Globus pallidus (tissue), 1 donor: ENCODE measurements around the gene PBX1.

Source experiments
- DNase-seq: peaks from one replicate; pipeline ENCODE4 v3.0.0-alpha.2; 2015; ENCODE audit warnings: low spot score

PBX1 gene

DNA sequence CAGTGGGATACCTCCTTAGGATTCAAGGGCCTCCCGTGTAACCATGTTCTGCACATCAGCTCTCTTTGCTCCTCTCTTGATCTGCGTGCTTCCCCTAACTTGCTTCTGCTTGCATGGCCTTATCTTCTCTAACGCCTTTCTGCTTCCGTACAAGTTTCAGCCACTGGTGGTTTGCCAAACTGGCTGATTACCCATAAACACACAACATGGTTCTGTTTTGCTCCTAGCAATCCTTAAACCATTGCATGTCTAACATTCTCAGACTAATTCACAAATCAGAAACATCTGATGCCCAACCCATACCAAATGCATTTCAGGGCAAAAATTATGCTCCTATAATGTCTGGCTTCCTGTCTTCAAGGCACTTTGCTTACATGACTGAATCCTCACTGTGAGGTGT is 166.4 kb downstream of the PBX1 start:
- DNase-seq: no peak

- DNase-seq: no peak
Measured at GRCh38 chr1:164726235-164726634, 167.3 kb downstream of the PBX1 start.

DNA sequence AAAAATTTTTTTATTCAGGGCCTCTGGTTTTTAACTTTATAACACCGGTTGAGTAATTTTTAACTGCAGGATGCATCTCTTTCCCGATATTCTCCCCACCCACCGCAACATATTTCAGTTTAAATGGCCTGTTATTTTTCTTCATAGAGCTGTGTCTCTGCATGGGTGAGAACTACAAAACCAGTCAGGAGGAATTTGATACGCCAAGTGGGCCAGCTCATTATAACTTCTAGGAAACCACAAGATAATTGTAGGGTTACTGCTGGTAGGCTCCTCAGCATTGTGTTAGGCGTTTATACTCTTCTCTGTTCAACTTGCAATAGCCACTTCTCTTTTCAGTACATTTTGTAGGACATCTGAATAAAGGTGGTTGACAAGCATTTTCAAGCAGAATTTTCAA is 169.7 kb downstream of the PBX1 start:
- DNase-seq: no peak

DNA sequence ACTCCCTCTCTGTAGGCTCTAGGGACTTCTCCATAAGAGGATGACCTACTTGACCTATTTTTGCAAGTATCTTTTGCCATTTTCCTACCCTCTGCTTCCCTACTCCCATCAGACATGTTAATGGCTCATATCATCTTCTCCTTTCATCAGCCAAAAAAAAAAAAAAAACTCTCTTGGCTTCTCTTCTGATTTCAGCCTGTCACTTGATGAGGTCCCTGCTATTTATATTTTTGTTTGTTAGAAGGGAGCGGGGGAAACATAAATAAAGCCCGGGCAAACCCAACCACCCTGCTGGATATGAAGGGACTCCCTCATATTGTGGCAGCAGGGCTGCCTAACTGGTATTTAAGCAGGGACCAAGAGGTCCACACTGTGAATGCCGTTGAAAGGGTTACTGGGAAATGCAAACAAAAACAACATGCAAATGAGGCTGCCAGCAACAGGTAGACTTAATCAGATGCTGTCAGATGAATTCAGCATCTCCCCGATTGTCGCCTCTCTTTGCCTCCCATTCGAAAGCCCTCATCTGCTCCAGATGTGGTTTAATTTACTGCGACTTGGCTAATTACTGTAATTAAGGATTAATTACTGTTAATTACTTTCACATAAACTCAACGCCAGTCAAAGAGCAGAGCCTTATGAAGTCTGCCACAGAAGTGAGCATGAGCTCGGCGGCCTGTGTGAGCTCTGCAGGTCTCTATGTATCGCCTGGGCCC is 172.3 kb downstream of the PBX1 start:
- DNase-seq: no peak

DNA sequence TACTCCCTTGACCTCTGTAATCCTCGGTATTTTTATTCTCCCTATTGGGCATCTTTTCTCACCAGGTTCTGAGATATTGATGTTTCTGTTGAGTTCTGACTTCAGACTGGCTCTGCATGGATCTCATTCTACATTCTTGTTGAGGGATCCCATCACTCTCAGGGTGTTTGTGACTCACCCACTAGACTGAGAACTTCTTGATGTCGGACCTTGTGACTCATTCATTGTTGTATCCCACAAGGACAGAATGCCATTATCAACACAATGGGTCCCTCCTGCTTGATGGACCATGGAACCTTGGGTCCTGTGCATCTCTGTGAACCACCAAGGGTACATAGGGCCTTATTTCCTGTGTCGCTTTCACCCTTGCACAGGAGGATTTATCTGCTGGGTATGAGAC is 174.1 kb downstream of the PBX1 start:
- DNase-seq: no peak

DNA sequence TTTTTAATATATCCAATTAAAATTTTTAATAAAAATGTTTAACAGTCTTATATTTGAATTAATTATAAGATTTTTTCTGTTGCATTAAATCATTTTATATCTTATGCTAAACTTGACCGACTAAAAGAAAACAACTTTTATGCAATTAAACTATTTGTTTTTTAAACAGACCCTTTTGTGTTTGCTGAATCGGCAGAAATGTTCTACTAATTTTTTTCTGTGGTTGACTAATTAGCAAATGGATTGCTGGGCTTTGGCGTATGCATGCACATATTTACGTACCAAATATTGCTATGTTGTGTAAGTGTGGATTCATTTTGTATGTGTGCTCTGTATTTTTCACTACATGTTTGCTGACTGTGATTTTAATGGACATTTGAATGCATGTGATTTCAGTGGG is 174.8 kb downstream of the PBX1 start:
- no peak for DNase-seq

DNA sequence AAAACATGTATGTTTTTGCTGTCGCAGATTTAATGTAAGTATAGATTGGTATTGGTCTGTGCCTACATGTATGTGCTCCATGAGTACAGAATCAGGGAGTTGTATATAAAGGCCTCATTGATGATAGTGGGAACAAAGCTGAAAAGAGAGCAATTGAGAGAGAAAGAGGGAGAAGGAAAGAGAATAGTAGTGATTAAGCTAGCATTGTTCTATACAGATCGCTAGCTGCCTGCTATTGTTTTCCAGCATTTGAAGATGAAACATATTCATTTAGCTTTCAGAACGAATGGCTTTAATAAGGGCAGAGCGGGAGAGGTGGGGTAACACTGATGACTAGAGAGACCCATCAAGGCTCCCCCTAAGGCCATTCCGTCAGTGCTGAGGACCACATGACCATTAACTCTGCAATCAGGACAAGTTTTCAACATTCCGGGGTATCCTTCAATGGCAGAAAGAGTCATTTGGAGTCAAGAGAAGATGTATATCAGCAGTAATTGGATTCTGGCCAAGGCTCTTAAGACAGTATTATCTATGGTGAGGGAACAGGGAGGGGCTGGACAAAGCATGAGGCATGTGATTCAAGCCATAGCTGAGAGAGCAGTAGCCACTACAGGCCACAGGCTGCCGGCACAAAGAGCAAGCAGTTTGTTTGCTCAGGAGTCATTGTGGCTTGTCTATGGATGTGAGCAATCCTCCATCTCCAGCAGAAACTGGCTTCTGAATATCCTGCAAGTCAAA is 176.5 kb downstream of the PBX1 start:
- peak; percentile 85 for DNase-seq

DNA sequence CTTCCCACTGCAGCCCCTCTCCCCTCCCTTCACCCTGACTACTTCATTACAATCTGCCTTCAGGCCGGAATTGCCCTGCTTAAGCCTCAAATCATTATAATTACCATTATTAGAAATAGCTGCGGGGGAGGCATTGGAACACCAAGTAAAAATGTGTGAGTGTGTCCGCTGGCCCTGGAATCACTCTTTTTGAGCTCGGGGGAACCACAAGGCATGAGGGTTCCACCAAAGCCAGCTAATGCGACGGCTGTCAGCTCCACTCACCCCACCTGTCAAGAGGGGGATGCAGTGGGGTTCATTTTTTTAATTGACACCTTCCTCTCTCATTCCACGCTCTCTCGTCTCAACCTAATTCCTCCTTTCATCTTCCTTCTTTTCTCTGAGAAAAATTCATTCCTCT is 177.2 kb downstream of the PBX1 start:
- DNase-seq: no peak

DNA sequence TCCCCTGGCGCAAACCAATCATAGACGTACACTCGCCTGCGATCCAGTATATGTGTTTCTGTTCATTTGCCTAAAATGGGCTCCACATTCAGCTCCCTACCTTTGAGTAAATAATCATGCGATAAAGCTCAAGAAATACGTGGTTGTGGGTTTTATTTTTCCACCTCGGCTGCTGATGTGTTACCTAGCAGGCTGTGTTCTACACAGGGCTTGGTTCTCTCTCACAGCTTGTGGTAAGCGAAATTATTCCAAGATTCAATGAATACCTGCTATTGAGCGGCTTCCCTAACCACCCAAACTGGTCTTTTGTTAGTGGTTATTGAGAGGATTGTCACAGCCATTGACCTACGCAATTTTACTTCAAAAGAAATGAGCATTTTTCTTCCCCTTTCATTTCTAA is 180.2 kb downstream of the PBX1 start:
- DNase-seq: no peak

- no peak for DNase-seq
Measured at GRCh38 chr1:164740000-164740526, 181.1 kb downstream of the PBX1 start.

- DNase-seq: no peak
Measured at GRCh38 chr1:164742745-164743144, 183.8 kb downstream of the PBX1 start.

DNA sequence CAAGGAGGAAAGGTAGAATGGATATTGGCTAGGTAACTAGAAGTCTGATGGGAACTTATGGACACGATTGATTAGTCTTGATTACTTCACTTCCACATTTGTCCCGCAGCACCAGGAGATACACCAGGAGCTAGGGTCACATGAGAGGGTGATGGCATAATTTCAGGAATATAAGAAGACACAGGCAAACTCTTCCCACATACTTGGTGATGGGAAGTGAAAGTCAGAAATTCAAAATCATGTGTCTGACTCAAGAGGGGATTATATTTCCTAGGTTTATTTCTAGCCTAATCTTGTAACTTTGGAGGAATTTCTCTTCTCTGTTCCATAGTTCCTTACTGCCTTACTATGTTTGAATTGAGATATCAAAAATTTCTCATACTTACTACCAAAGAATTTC is 185.0 kb downstream of the PBX1 start:
- no peak for DNase-seq

DNA sequence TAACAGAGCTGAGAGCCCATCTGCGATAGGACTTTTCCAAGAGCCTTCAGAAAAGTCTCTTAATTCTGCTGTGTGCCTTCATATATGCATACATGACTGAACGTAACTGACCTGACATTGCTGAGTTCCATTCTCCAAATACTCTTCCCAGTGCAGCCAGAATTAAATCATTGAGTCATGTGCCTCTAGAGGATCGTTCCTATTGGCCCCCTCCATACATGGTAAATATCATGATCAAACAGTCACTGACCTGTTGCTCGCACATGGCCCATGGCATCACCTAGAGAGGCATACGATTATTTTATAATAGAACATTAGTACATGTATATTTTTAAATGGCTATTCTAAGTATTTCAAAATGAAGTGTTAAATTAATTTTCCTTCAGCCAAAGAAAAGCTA is 186.8 kb downstream of the PBX1 start:
- DNase-seq: no peak

DNA sequence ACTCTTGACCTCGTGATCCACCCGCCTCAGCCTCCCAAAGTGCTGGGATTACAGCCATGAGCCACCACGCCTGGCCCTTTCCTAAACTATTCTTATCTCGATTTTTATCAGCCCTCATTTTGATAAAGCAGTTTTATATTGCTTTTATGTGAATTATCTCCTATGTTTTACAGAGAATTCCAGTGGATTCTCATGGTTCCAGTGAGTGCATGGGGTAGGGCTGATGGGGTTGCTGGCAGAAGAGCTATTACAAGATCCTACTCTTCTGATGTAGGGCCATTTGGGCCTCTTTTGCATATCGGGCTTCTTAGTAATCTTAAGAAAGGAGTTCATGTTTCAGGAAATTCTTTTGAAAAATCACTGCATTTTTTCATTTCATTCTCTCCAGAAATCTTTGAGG is 187.6 kb downstream of the PBX1 start:
- DNase-seq: no peak

- DNase-seq: no peak
Measured at GRCh38 chr1:164748253-164748899, 189.4 kb downstream of the PBX1 start.

DNA sequence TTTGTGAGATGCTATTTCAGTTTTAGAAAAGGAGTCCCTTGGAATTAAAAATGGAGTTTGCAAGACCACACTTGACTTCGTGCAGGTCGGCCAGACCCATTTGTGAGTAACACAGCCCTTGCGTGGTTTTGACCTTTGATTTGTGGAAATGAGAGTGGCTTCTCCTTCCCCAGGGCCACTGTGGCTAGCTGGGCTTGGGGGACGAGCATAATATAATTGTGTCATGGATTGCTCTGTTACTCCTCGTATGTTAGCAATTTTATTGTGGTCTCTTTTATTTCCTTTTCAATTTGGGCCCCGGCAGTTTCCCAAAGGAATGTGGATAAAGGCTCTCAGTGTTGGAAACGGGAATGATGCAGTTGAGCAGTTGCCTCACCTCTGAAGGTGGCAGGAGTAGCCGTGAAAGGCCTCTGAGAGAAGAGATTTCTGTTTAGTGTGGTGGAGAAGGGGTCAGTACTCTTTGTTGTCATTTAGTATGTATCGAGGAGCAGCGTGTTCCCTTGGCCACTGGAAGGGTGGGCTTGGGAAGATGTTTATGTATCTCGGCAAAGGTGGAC is 194.6 kb downstream of the PBX1 start:
- DNase-seq: no peak

DNA sequence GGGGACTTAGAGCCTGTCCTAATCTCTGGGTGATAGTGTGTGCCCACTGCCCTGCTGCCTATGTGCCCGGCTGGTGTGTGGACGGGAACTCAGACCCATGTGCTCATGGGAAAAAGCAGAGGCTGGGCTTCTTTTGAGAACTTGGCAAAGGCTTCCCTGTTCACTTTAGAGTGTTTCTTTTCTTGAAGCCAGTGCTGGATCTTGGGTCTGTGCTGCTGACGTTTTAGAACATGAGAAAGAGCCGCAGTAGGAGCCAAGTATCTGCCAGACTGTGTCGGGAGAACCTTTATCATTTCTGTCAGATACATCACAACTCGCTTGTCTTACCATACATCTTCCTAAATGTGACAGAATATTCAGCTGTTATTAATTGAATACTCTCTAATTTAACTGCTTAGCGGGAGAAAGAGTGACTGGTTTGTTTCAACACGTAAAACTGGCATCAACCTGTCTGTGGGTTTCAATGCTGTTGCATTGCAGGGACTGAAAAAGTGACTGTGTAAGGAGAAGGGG is 195.2 kb downstream of the PBX1 start:
- DNase-seq: peak; percentile 68

DNA sequence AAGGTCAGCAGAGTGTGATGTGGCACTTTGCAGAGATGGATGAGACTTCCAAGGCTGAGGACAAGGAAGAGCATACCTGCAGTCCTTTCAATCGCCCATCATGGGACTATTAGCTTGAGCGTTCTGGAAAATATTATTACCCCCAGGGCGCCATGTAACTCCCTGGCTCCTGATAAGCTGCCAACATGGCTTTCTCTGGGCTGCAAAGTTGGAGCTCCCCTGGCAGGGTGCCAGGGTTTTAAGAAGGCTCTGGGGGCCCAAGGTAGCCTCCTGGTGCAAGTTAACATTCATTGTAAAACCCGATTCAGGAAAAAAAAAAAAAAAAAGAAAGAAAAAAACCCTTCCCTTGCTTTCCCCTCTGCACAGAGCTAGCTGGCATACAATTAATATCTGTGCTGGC is 196.7 kb downstream of the PBX1 start:
- no peak for DNase-seq

GRCh38 chr1:164756741-164757140 is 197.8 kb downstream of the PBX1 start:
- DNase-seq: no peak

DNA sequence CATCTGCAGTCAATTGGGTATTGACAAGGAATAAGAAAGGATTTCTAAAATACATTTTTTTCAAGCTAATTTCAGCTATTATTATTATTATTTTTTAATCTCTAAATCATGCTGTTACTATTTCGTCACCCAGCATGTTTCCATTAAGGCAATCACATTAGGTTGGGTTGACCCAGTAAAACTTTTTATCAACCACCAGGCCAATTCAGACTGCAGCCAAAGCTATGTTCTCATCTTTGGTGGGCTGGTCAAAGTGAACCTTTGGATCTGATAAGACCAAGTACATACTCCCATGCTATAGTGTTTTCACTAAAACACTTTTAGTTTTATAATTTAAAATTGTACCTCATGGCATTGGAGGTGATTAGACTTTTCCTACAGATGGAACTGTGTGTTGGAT is 198.6 kb downstream of the PBX1 start:
- no peak for DNase-seq

DNA sequence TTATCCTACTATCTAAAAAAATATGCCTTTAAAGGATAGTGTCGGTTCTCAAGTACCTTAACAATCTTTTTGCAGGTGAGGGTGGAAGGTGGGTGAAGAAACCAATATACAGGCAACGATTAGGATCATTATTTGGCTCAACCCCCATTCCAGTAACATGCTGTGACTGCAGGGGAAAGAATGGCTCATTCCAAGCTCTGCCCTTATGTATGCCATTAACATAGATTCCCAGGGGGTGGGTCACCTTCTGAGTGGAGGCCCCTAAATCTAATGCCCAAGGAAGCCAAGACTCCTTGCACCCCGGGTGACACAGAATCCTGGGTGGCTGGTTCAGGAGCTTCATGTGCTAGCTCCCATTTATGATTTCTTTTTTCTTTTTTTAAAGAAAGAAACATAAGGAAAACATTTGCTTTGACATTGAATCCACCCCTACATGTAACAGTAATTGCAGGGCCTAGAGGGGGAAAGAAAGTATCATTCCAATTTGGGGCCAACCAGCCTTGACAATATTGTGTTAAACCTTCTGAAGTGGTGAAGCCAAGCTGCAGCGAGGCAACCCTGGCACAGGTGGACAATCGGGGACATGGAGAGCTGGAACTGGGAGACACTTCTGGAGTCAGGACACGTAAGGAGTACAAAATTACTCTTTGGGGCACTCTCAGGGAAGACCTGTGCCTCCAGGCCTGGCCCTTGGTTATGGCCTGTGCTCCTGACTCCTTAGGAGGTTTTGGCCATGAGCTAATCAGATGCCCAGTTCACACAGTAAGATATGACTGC is 200.3 kb downstream of the PBX1 start:
- DNase-seq: no peak

- DNase-seq: no peak
Measured at GRCh38 chr1:164759979-164760469, 201.0 kb downstream of the PBX1 start.
